HepG2 (cell line): ENCODE data around the gene MED19. TPM values are rescaled to one million over a fixed set of nuclear protein-coding genes. Genes with fewer than 3 reads are reported as not detected.

Experiments
- CBX5 ChIP-seq: sonication (generic); formaldehyde crosslinking; IDR thresholded peaks from 2 replicates; pipeline ENCODE4 v1.4.0; 2020; ENCODE audit warnings: missing genetic modification reagents, borderline replicate concordance
- CREB1 ChIP-seq, 2 experiments: fragments of 450-650 bp in 1 of 2; IDR thresholded peaks; 2 replicates each; pipeline ENCODE4 v1.6.1; 2016 to 2017; ENCODE audit warnings: control low read depth in 1 of 2, mild to moderate bottlenecking in 1 of 2, missing compliant biosample characterization in 1 of 2, missing genetic modification characterization in 1 of 2
- FOXO4 ChIP-seq: sonication (generic); formaldehyde crosslinking; conservative IDR thresholded peaks from 2 replicates; pipeline ENCODE4 v1.8.1; 2023; ENCODE audit warnings: missing genetic modification reagents
- GMEB2 ChIP-seq: IDR thresholded peaks from 2 replicates; pipeline ENCODE4 v1.6.1; 2016; ENCODE audit warnings: missing biosample characterization, missing genetic modification reagents, low read depth
- NCOA2 ChIP-seq: sonication (generic); formaldehyde crosslinking; IDR thresholded peaks from 2 replicates; pipeline ENCODE4 v1.8.0; 2022; ENCODE audit warnings: inconsistent platforms
- RCOR2 ChIP-seq: IDR thresholded peaks from 2 replicates; pipeline ENCODE4 v1.6.1; 2016; ENCODE audit warnings: missing biosample characterization, missing genetic modification reagents
- RFX1 ChIP-seq: fragments of 450-650 bp; IDR thresholded peaks from 2 replicates; pipeline ENCODE4 v1.6.1; 2017
- SETDB1 ChIP-seq: sonication (generic); formaldehyde crosslinking; IDR thresholded peaks from 2 replicates; pipeline ENCODE4 v1.5.1; 2020; ENCODE audit warnings: missing genetic modification reagents, mild to moderate bottlenecking, borderline replicate concordance
- SIX1 ChIP-seq: sonication (generic); formaldehyde crosslinking; IDR thresholded peaks from 2 replicates; pipeline ENCODE4 v1.4.0; 2020; ENCODE audit warnings: missing genetic modification reagents, borderline replicate concordance
- TCF7 ChIP-seq: sonication (generic); IDR thresholded peaks from 2 replicates; pipeline ENCODE4 v1.6.1; 2016; ENCODE audit warnings: antibody characterized with exemption, low read depth
- ZNF101 ChIP-seq: sonication (generic); formaldehyde crosslinking; IDR thresholded peaks from 2 replicates; pipeline ENCODE4 v1.4.0; 2020; ENCODE audit warnings: mild to moderate bottlenecking, low read depth, missing genetic modification reagents, borderline replicate concordance
- ZNF205 ChIP-seq: IDR thresholded peaks from 2 replicates; pipeline ENCODE4 v1.6.1; 2018; ENCODE audit warnings: missing biosample characterization, missing genetic modification reagents
- ZNF343 ChIP-seq: sonication (generic); formaldehyde crosslinking; IDR thresholded peaks from 2 replicates; pipeline ENCODE4 v1.4.0; 2020; ENCODE audit warnings: mild to moderate bottlenecking, missing genetic modification reagents
- ZNF557 ChIP-seq: sonication (generic); formaldehyde crosslinking; IDR thresholded peaks from 2 replicates; pipeline ENCODE4 v1.4.0; 2020; ENCODE audit warnings: missing genetic modification reagents
- ZNF670 ChIP-seq: sonication (generic); formaldehyde crosslinking; IDR thresholded peaks from 2 replicates; pipeline ENCODE4 v1.8.0; 2022; ENCODE audit warnings: mild to moderate bottlenecking, missing genetic modification reagents, borderline replicate concordance
- ZNF720 ChIP-seq: sonication (generic); formaldehyde crosslinking; IDR thresholded peaks from 2 replicates; pipeline ENCODE4 v1.4.0; 2020; ENCODE audit warnings: missing genetic modification reagents
- ZSCAN20 ChIP-seq: sonication (generic); formaldehyde crosslinking; IDR thresholded peaks from 2 replicates; pipeline ENCODE4 v1.4.0; 2020; ENCODE audit warnings: missing genetic modification reagents, mild to moderate bottlenecking, borderline replicate concordance
- ZSCAN9 ChIP-seq: IDR thresholded peaks from 2 replicates; pipeline ENCODE4 v1.6.1; 2016; ENCODE audit warnings: borderline replicate concordance
- polyA plus RNA-seq, 8 experiments: library from polyadenylated mRNA; depleted of rRNA in 3 of 8; stranded (reverse) in 7 of 8; unstranded in 1 of 8; fragments of >200 nt; fragmentation: Illumina TruSeq in 4 of 8; extraction: Trizol in 4 of 8; gene quantifications; 2 replicates each; pipeline versions ENCODE4 v1.2.1 to v1.2.3, GENCODE V29; 2011 to 2016; ENCODE audit warnings: low read depth in 4 of 8, missing spikeins in 1 of 8, mixed read lengths in 1 of 8; ENCODE audit not compliant: insufficient read depth in 1 of 8
- total RNA-seq, 5 experiments: library from RNA; depleted of rRNA; stranded (reverse); fragments of >200 nt; fragmentation: Illumina TruSeq; extraction: Trizol; gene quantifications; 2 replicates each; pipeline ENCODE4 v1.2.3, GENCODE V29; 2016; ENCODE audit warnings: low read depth in 1 of 5
- TF ChIP-seq, protein P1 (sequence below): sonication (generic); formaldehyde crosslinking; IDR thresholded peaks from 2 replicates; pipeline ENCODE4 v1.8.0; 2022; ENCODE audit warnings: missing genetic modification reagents, mild to moderate bottlenecking, inconsistent platforms, borderline replicate concordance
- TF ChIP-seq, protein P2 (sequence below): sonication (generic); formaldehyde crosslinking; IDR thresholded peaks from 2 replicates; pipeline ENCODE4 v1.5.1; 2020; ENCODE audit warnings: mild to moderate bottlenecking, missing genetic modification reagents, moderate library complexity
- TF ChIP-seq, protein P3 (sequence below): sonication (generic); formaldehyde crosslinking; IDR thresholded peaks from 2 replicates; pipeline ENCODE4; 2020; ENCODE audit warnings: missing genetic modification reagents, mild to moderate bottlenecking, borderline replicate concordance

Gene MED19
- total and polyA plus RNA-seq, 2 of the 13 experiments (the other 11 are each of a cell fraction or from before 2014, with no cell fraction given) = 12.9 to 13.8 TPM

DNA sequence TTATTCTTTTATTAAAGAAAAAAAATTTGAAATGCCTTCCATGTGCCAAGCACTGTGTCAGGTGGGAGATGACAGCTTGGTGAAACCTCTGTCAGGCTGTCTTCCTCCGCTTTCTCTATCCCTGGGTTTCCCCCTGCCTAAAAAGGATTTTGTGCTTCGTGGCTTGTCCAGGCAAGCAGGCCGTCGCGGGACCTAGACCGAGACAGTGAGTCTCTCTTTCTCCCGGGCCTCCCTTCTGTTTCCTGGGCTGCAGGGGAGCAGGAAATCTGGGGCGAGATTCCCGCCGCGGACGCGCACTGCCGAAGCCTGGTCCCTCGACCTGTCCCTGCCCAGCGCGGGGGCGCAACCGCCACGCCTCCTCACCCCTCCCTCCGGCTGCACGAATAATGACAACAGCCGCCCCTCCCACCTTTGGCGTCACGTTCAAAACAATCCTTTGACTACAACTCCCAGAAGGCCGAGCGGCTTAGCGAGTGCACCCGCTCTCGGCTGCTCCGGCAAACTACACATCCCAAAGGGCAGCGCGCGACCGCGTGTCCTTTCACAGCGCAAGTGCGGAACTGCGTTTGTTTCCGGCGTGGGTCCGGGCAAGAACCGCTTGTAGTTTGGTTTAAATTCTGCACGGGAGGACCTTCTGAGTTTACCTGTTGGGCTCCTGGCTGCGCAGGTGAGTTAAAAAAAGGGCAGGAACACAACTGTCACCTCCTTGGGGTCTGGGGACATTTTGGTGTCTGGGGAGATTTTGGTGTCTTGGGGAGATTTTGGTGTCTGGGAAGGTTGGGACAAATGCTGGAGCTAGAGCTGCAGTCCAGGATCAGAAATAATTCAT is 54.6 kb downstream of the MED19 start, which contains the start of gene CLP1 (continued):
- TF ChIP-seq ZNF557 (CRISPR knock-in tag) (no peak), NCOA2 (no peak), ZNF670 (CRISPR knock-in tag) (no peak), SIX1 (CRISPR knock-in tag) (no peak), RCOR2 (CRISPR knock-in tag) (no peak), ZSCAN9 (CRISPR knock-in tag) (no peak), ZNF205 (CRISPR knock-in tag) (peak; percentile 14; the same call in 1 of the 2 replicates), ZSCAN20 (no peak), CBX5 (CRISPR knock-in tag) (no peak), TCF7 (no peak), GMEB2 (CRISPR knock-in tag) (peak; percentile 83; the same call in 1 of the 2 replicates), ZNF101 (CRISPR knock-in tag) (no peak; the same call in 1 of the 2 replicates), RFX1 (no peak), CREB1 (IDR thresholded peaks at IDR 0.05) (peak; percentile 86), CREB1 (CRISPR knock-in tag; IDR thresholded peaks at IDR 0.05) (peak; percentile 97), FOXO4 (no peak), ZNF343 (CRISPR knock-in tag) (0 out of 2 replicates have a peak, but pooled peaks have one; percentile 51), SETDB1 (CRISPR knock-in tag) (no peak), ZNF720 (CRISPR knock-in tag) (no peak)
- TF ChIP-seq, protein P1, sequence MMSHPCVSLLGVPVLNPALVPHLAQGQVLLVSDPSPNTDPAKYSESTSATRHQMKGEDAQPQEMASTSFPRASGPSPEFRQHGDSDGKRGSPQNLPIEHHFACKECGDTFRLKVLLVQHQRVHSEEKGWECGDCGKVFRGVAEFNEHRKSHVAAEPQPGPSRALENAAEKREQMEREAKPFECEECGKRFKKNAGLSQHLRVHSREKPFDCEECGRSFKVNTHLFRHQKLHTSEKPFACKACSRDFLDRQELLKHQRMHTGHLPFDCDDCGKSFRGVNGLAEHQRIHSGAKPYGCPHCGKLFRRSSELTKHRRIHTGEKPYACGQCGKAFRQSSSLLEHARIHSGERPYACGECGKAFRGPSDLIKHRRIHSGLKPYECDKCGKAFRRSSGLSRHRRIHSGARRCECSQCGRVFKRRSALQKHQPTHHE (CRISPR knock-in tag) = peak; percentile 95
- TF ChIP-seq, protein P2, sequence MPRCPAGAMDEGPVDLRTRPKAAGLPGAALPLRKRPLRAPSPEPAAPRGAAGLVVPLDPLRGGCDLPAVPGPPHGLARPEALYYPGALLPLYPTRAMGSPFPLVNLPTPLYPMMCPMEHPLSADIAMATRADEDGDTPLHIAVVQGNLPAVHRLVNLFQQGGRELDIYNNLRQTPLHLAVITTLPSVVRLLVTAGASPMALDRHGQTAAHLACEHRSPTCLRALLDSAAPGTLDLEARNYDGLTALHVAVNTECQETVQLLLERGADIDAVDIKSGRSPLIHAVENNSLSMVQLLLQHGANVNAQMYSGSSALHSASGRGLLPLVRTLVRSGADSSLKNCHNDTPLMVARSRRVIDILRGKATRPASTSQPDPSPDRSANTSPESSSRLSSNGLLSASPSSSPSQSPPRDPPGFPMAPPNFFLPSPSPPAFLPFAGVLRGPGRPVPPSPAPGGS (CRISPR knock-in tag) = 0 out of 2 replicates have a peak, but pooled peaks have one; percentile 33
- TF ChIP-seq, protein P3, sequence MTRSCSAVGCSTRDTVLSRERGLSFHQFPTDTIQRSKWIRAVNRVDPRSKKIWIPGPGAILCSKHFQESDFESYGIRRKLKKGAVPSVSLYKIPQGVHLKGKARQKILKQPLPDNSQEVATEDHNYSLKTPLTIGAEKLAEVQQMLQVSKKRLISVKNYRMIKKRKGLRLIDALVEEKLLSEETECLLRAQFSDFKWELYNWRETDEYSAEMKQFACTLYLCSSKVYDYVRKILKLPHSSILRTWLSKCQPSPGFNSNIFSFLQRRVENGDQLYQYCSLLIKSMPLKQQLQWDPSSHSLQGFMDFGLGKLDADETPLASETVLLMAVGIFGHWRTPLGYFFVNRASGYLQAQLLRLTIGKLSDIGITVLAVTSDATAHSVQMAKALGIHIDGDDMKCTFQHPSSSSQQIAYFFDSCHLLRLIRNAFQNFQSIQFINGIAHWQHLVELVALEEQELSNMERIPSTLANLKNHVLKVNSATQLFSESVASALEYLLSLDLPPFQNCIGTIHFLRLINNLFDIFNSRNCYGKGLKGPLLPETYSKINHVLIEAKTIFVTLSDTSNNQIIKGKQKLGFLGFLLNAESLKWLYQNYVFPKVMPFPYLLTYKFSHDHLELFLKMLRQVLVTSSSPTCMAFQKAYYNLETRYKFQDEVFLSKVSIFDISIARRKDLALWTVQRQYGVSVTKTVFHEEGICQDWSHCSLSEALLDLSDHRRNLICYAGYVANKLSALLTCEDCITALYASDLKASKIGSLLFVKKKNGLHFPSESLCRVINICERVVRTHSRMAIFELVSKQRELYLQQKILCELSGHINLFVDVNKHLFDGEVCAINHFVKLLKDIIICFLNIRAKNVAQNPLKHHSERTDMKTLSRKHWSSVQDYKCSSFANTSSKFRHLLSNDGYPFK = peak; percentile 86; the same call in 1 of the 2 replicates
